ENCODE results near the gene CBY2. TPM values are rescaled to one million over a fixed set of nuclear protein-coding genes. Genes with fewer than 3 reads are reported as not detected.

Gene CBY2
- total and polyA plus RNA-seq, 2 of the 4 experiments (the other 2 are of a cell fraction) = not detected

GRCh38 chr13:45670189-45670885 lies 31.8 kb upstream of the CBY2 start:
- H2AFZ ChIP-seq (replicated peaks; ENCODE audit: low read length, poor library complexity) = no peak overlapping the region
- no peaks in the 10 kb centered on the region for H3K9me1 ChIP-seq (ENCODE audit: insufficient read depth, low read length)
- no peak overlapping the region for H3K4me2 ChIP-seq (ENCODE audit: low read depth, low read length)
- H2BK20ac ChIP-seq (ENCODE audit: low read depth, low read length) = no peak overlapping the region
- DNase-seq (no peak), ATAC-seq (ENCODE audit: low read depth) (no peak)
- no peaks in the 10 kb centered on the region for H3K79me1 ChIP-seq (ENCODE audit: low read depth in 1 of 2, low read length in 2 of 2)
- H4K20me1 ChIP-seq (ENCODE audit: insufficient read depth, low read length) = no peaks in the 10 kb centered on the region
- no peak overlapping the region for H2BK15ac ChIP-seq (ENCODE audit: low read depth, low read length)
- no peak overlapping the region for H2AK5ac ChIP-seq (ENCODE audit: low read depth, low read length)
- no peak overlapping the region for H3K56ac ChIP-seq (ENCODE audit: extremely low read depth, insufficient read depth, low read length)
- in situ Hi-C loops (cut with MboI; ENCODE audit: low sequenced_read_pairs) (no loop called here), dilution Hi-C loops (cut with HindIII; ENCODE audit: low sequenced_read_pairs, unreplicated experiment) (no loop called here), intact Hi-C loops (cut with micrococcal nuclease) (no loop called here)
- no peak overlapping the region for H3K4me3 ChIP-seq (ENCODE audit: insufficient read depth, low read depth, low read length)
- H3K4me1 ChIP-seq (ENCODE audit: control insufficient read depth, insufficient read depth, low read length) = no peaks in the 10 kb centered on the region
- H3K27ac ChIP-seq (ENCODE audit: insufficient read depth, low read length) = no peak overlapping the region
- BruUV-seq (replicated peaks) = no TSS peak
- H3K14ac ChIP-seq (replicated peaks; ENCODE audit: low read depth, low read length) = no peak overlapping the region
- POLR2A ChIA-PET (ENCODE audit: unreplicated experiment) = no interaction called here
- no peaks in the 10 kb centered on the region for H3K36me3 ChIP-seq (ENCODE audit: control insufficient read depth, insufficient read depth, low read length)
- H3K27me3 ChIP-seq (ENCODE audit: control insufficient read depth, insufficient read depth, low read length) = no peaks in the 10 kb centered on the region
- TF ChIP-seq MXI1 (IDR thresholded peaks at IDR 0.05; ENCODE audit: borderline replicate concordance, low read depth, low read length) (no peak), FOS (IDR thresholded peaks at IDR 0.05; ENCODE audit: low read depth, low read length) (no peak), RCOR1 (IDR thresholded peaks at IDR 0.05; ENCODE audit: insufficient replicate concordance, low read length) (no peak), POLR2A (IDR thresholded peaks at IDR 0.05; ENCODE audit: low read depth, low read length) (no peak), RAD21 (IDR thresholded peaks at IDR 0.05; ENCODE audit: low read length) (no peak), CEBPB (IDR thresholded peaks at IDR 0.05; ENCODE audit: low read depth, low read length) (no peak), CHD1 (IDR thresholded peaks at IDR 0.05; ENCODE audit: low read depth, low read length) (no peak), BHLHE40 (IDR thresholded peaks at IDR 0.05; ENCODE audit: low read depth, low read length) (no peak), SMC3 (IDR thresholded peaks at IDR 0.05; ENCODE audit: low read depth, low read length) (no peak), MAZ (IDR thresholded peaks at IDR 0.05; ENCODE audit: borderline replicate concordance, low read depth, low read length) (no peak), RFX5 (IDR thresholded peaks at IDR 0.05; ENCODE audit: low read depth, low read length) (no peak), MAFK (IDR thresholded peaks at IDR 0.05; ENCODE audit: low read depth, low read length) (no peak), USF2 (IDR thresholded peaks at IDR 0.05; ENCODE audit: low read depth, low read length) (no peak), CTCF (conservative IDR thresholded peaks at IDR 0.05; ENCODE audit: low read depth, low read length) (no peak), NFE2L2 (IDR thresholded peaks at IDR 0.05; ENCODE audit: low read depth, low read length) (no peak)
- H4K5ac ChIP-seq (ENCODE audit: low read depth, low read length) = no peak overlapping the region
- H4K91ac ChIP-seq (ENCODE audit: insufficient read depth, low read depth, low read length) = no peak overlapping the region
- CTCF ChIA-PET = no interaction called here
- H2AK9ac ChIP-seq (replicated peaks; ENCODE audit: low read depth, low read length, poor library complexity) = no peak overlapping the region
- no peaks in the 10 kb centered on the region for H3K9me3 ChIP-seq (ENCODE audit: control insufficient read depth, insufficient read depth, low read length)
- H3K4ac ChIP-seq (ENCODE audit: low read depth, low read length) = no peak overlapping the region
- H4K8ac ChIP-seq (ENCODE audit: low read depth in 2 of 2, low read length in 2 of 2) = no peak overlapping the region
- no peak overlapping the region for H3K18ac ChIP-seq (ENCODE audit: low read depth, low read length)
- no peak overlapping the region for H3K23ac ChIP-seq (ENCODE audit: low read depth, low read length)
- H2BK120ac ChIP-seq (ENCODE audit: low read depth, low read length) = no peak overlapping the region
- no peak overlapping the region for H2BK5ac ChIP-seq (ENCODE audit: low read depth, low read length, poor library complexity, severe bottlenecking)
- WGBS, 2 experiments (ENCODE audit: extremely low coverage in 2 of 2, insufficient read length in 1 of 2) = 63% methylated on average over 3 of the region's 5 CpGs; no CpG with 5 or more reads in 1 of the 2 experiments
- no peak overlapping the region for H3K9ac ChIP-seq (ENCODE audit: low read depth, low read length)

Measured in IMR-90 (cell line).